ENCODE measurements around the gene ZBTB3. TPM values are rescaled to one million over a fixed set of nuclear protein-coding genes. Genes with fewer than 3 reads are reported as not detected.

The ZBTB3 gene
- total and polyA plus RNA-seq, 9 of the 15 experiments (the other 6 are each of a cell fraction or from before 2014, with no cell fraction given): 1.9 to 10.0 (median 4.9) TPM

DNA sequence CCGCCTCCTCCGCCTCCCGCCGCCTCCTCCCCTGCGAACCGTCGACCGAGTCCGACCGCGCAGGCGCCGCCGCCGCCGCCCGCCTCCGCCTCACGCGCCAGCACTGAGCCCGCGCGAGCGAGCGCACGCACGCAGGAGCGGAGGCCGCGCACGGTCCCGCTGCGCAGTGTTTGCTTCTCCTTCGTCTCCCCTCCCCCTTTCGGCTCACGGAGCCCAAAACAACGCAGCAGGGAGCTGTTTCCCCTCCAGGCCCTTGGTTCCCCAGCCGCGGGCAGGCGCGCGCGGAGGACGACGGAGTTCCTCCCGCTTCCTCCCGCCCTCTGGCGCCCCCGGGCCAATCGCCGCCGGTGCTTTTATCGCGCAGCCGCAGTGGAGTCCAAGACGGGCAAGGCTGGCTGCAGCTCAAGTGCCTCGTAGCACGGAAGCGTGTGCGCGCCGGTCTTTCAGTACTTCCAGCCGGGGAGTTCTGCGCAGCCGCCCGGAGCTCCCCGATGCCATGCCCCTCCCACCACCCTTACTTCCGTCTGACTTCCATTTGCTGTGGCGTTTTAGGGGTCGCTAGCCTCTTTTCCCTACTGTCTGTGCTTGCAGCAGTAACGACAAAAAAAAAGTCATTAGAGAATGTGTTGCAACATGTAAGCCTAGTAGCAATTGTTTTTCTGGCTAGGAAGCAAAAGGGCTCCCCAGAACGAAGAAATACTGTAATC is 26.6 kb downstream of the ZBTB3 start, which contains the start of gene HNRNPUL2 (continued):
- TF ChIP-seq HNRNPH1 (optimal IDR thresholded peaks at IDR 0.05; ENCODE audit: low read depth, low read length) (no peak), SIX5 (IDR thresholded peaks at IDR 0.05; ENCODE audit: borderline replicate concordance in 1 of 2, insufficient read depth in 1 of 2, low read depth in 1 of 2, low read length in 2 of 2) (no peak), ETV1 (tag; conservative IDR thresholded peaks at IDR 0.05; ENCODE audit: low read depth) (peak; percentile 56), SMARCA4 (IDR thresholded peaks at IDR 0.05) (no peak), ARNT (IDR thresholded peaks at IDR 0.05) (peak in 1 of 2 experiments; percentile 81; a peak in 1 of 4 replicates), ZNF583 (CRISPR knock-in tag; IDR thresholded peaks at IDR 0.05) (0 out of 2 replicates have a peak, but pooled peaks have one; percentile 16), NFRKB (IDR thresholded peaks at IDR 0.05; ENCODE audit: low read depth) (peak; percentile 57; the same call in 1 of the 2 replicates), NEUROD1 (IDR thresholded peaks at IDR 0.05; ENCODE audit: borderline replicate concordance, low read depth, low read length, partially characterized antibody) (peak; percentile 15), HDAC6 (IDR thresholded peaks at IDR 0.05; ENCODE audit: low read depth, low read length) (no peak), KAT7 (CRISPR knock-in tag; IDR thresholded peaks at IDR 0.05; ENCODE audit: borderline replicate concordance) (peak; percentile 76; the same call in 1 of the 2 replicates), ZNF124 (CRISPR knock-in tag; IDR thresholded peaks at IDR 0.05) (no peak), ZNF174 (CRISPR knock-in tag; IDR thresholded peaks at IDR 0.05) (no peak), CREM (IDR thresholded peaks at IDR 0.05; ENCODE audit: low read depth) (peak; percentile 52; the same call in 1 of the 2 replicates), GATAD2A (IDR thresholded peaks at IDR 0.05) (no peak), ZFP30 (CRISPR knock-in tag; IDR thresholded peaks at IDR 0.05; ENCODE audit: borderline replicate concordance) (no peak), DIDO1 (tag; IDR thresholded peaks at IDR 0.05; ENCODE audit: low read depth) (no peak), NFXL1 (CRISPR knock-in tag; IDR thresholded peaks at IDR 0.05) (no peak), ZNF24 (IDR thresholded peaks at IDR 0.05) (peak; percentile 68), NFATC3 (IDR thresholded peaks at IDR 0.05) (no peak), ATF7 (IDR thresholded peaks at IDR 0.05) (peak; percentile 81), FOXJ2 (tag; IDR thresholded peaks at IDR 0.05) (no peak), OTX1 (CRISPR knock-in tag; IDR thresholded peaks at IDR 0.05) (peak; percentile 71; the same call in 1 of the 2 replicates), SRF (CRISPR knock-in tag; IDR thresholded peaks at IDR 0.05) (peak in 1 of 2 experiments; percentile 63; a peak in 1 of 4 replicates), HDAC1 (IDR thresholded peaks at IDR 0.05) (peak in 1 of 2 experiments; percentile 80; a peak in 2 of 4 replicates), HCFC1 (IDR thresholded peaks at IDR 0.05; ENCODE audit: low read depth, low read length) (peak; percentile 33)
- TF ChIP-seq, protein P1, sequence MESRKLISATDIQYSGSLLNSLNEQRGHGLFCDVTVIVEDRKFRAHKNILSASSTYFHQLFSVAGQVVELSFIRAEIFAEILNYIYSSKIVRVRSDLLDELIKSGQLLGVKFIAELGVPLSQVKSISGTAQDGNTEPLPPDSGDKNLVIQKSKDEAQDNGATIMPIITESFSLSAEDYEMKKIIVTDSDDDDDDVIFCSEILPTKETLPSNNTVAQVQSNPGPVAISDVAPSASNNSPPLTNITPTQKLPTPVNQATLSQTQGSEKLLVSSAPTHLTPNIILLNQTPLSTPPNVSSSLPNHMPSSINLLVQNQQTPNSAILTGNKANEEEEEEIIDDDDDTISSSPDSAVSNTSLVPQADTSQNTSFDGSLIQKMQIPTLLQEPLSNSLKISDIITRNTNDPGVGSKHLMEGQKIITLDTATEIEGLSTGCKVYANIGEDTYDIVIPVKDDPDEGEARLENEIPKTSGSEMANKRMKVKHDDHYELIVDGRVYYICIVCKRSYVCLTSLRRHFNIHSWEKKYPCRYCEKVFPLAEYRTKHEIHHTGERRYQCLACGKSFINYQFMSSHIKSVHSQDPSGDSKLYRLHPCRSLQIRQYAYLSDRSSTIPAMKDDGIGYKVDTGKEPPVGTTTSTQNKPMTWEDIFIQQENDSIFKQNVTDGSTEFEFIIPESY (CRISPR knock-in tag; IDR thresholded peaks at IDR 0.05): peak; percentile 35; the same call in 1 of the 2 replicates
- TF ChIP-seq, protein P2, sequence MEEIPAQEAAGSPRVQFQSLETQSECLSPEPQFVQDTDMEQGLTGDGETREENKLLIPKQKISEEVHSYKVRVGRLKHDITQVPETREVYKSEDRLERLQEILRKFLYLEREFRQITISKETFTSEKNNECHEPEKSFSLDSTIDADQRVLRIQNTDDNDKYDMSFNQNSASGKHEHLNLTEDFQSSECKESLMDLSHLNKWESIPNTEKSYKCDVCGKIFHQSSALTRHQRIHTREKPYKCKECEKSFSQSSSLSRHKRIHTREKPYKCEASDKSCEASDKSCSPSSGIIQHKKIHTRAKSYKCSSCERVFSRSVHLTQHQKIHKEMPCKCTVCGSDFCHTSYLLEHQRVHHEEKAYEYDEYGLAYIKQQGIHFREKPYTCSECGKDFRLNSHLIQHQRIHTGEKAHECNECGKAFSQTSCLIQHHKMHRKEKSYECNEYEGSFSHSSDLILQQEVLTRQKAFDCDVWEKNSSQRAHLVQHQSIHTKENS (CRISPR knock-in tag; IDR thresholded peaks at IDR 0.05): no peak
- TF ChIP-seq, protein P3, sequence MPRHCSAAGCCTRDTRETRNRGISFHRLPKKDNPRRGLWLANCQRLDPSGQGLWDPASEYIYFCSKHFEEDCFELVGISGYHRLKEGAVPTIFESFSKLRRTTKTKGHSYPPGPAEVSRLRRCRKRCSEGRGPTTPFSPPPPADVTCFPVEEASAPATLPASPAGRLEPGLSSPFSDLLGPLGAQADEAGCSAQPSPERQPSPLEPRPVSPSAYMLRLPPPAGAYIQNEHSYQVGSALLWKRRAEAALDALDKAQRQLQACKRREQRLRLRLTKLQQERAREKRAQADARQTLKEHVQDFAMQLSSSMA (CRISPR knock-in tag; IDR thresholded peaks at IDR 0.05): peak; percentile 85; the same call in 1 of the 2 replicates

All from K562 (cell line).